NB4 (cell line): Measurements from ENCODE around the gene LRRC7.

ENCODE experiments used
- MYC ChIP-seq: IDR thresholded peaks from 2 replicates; pipeline ENCODE4 v1.6.1; 2011; ENCODE audit warnings: low read depth, low read length
- POLR2A ChIP-seq: IDR thresholded peaks from 2 replicates; pipeline ENCODE4 v1.6.1; 2011; ENCODE audit warnings: mild to moderate bottlenecking; ENCODE audit not compliant: insufficient read length; ENCODE audit errors: extremely low read depth
- TF ChIP-seq, protein P1 (sequence below): IDR thresholded peaks from one replicate; pipeline ENCODE4 v1.5.1; 2012; ENCODE audit warnings: low read depth, low read length
- TF ChIP-seq, protein P2 (sequence below): IDR thresholded peaks from 2 replicates; pipeline ENCODE4 v1.6.1; 2011; ENCODE audit warnings: low read depth, low read length

DNA sequence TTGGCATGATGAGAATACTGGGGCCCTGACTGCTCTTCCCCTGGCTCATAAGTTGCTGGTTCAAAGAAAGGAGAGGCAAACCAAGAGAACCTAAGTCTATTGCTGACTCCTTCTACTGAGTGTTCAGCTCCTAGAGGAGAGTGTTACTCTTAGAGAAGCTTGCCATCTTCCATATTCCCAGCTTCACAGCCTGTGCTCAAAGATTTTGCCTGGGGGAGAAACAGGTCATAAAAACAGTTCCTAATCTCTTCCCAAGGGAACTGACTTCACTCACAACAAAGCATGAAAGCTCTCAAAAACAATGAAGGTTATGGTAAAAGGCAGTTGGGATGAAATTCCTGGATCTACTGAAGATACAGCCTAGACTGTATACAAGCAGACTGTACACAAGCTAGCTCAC is 600.6 kb downstream of the LRRC7 start:
- TF ChIP-seq, protein P1, sequence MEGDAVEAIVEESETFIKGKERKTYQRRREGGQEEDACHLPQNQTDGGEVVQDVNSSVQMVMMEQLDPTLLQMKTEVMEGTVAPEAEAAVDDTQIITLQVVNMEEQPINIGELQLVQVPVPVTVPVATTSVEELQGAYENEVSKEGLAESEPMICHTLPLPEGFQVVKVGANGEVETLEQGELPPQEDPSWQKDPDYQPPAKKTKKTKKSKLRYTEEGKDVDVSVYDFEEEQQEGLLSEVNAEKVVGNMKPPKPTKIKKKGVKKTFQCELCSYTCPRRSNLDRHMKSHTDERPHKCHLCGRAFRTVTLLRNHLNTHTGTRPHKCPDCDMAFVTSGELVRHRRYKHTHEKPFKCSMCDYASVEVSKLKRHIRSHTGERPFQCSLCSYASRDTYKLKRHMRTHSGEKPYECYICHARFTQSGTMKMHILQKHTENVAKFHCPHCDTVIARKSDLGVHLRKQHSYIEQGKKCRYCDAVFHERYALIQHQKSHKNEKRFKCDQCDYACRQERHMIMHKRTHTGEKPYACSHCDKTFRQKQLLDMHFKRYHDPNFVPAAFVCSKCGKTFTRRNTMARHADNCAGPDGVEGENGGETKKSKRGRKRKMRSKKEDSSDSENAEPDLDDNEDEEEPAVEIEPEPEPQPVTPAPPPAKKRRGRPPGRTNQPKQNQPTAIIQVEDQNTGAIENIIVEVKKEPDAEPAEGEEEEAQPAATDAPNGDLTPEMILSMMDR, result no peak
- no peak for TF ChIP-seq POLR2A
- TF ChIP-seq MYC, result no peak
- TF ChIP-seq, protein P2, sequence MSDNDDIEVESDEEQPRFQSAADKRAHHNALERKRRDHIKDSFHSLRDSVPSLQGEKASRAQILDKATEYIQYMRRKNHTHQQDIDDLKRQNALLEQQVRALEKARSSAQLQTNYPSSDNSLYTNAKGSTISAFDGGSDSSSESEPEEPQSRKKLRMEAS, result no peak
